ENCODE results near the gene CHRND. TPM values are rescaled to one million over a fixed set of nuclear protein-coding genes. Genes with fewer than 3 reads are reported as not detected.

Gene CHRND
- total and polyA plus RNA-seq, 2 experiments from 2014 or later = 0.10 to 0.11 TPM

DNA sequence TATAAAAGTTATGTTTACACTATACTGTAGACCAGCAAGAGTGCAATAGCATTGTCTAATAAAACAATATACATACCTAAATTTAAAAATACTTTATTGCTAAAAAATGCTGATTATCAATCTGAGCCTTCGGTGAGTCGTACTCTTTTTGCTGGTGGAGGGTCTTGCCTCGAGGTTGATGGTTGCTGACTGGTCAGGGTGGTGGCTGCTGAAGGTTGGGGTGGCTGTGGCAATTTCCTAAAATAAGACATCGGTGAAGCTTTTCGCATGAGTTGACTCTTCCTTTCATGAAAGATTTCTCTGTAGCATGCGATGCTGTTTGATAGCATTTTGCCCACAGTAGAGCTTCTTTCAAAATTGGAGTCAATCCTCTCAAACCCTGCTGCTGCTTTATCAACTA lies 22.0 kb downstream of the CHRND start:
- H3F3A ChIP-seq (replicated peaks; ENCODE audit: low read depth) = peaks cover 8% of the 10 kb centered on the region
- H3K36me3 Mint-ChIP-seq (ENCODE audit: low read depth) = peaks cover 44% of the 10 kb centered on the region
- H3K4me1 Mint-ChIP-seq = peaks cover 15% of the 10 kb centered on the region
- H3K27ac ChIP-seq (ENCODE audit: low read depth) = no peak overlapping the region
- H3K9me2 ChIP-seq (ENCODE audit: insufficient read depth) = no peaks in the 10 kb centered on the region
- TF ChIP-seq, protein P1, sequence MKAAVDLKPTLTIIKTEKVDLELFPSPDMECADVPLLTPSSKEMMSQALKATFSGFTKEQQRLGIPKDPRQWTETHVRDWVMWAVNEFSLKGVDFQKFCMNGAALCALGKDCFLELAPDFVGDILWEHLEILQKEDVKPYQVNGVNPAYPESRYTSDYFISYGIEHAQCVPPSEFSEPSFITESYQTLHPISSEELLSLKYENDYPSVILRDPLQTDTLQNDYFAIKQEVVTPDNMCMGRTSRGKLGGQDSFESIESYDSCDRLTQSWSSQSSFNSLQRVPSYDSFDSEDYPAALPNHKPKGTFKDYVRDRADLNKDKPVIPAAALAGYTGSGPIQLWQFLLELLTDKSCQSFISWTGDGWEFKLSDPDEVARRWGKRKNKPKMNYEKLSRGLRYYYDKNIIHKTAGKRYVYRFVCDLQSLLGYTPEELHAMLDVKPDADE (IDR thresholded peaks at IDR 0.05) = no peak
- no peak for TF ChIP-seq EZH2phosphoT487 (IDR thresholded peaks at IDR 0.05; ENCODE audit: unreplicated experiment)
- peaks cover 58% of the 10 kb centered on the region for H3K79me2 ChIP-seq (replicated peaks; ENCODE audit: insufficient read depth)
- H3K27me3 Mint-ChIP-seq (ENCODE audit: insufficient read depth, low read depth, poor library complexity) = peaks cover 11% of the 10 kb centered on the region
- H3K4me2 ChIP-seq = no peak overlapping the region
- H3K27me3 ChIP-seq (ENCODE audit: insufficient read depth) = no peaks in the 10 kb centered on the region
- no peak for ATAC-seq
- H3K9me3 Mint-ChIP-seq = peaks cover 15% of the 10 kb centered on the region; the same call in 2 of the 3 replicates
- H3K4me3 ChIP-seq = no peak overlapping the region
- peaks cover 14% of the 10 kb centered on the region for H3K36me3 ChIP-seq (ENCODE audit: insufficient read depth)
- no peak overlapping the region for H3K4me3 Mint-ChIP-seq
- H3K4me1 ChIP-seq (ENCODE audit: insufficient read depth) = peaks cover 12% of the 10 kb centered on the region
- H2AFZ ChIP-seq = no peak overlapping the region
- H3K27ac Mint-ChIP-seq = no peak overlapping the region
- DNase-seq (ENCODE audit: low spot score) = no peak
- H4K20me1 ChIP-seq (replicated peaks; ENCODE audit: insufficient read depth) = 0 out of 2 replicates have a peak, but pooled peaks cover 6% of the 10 kb centered on the region

DNA sequence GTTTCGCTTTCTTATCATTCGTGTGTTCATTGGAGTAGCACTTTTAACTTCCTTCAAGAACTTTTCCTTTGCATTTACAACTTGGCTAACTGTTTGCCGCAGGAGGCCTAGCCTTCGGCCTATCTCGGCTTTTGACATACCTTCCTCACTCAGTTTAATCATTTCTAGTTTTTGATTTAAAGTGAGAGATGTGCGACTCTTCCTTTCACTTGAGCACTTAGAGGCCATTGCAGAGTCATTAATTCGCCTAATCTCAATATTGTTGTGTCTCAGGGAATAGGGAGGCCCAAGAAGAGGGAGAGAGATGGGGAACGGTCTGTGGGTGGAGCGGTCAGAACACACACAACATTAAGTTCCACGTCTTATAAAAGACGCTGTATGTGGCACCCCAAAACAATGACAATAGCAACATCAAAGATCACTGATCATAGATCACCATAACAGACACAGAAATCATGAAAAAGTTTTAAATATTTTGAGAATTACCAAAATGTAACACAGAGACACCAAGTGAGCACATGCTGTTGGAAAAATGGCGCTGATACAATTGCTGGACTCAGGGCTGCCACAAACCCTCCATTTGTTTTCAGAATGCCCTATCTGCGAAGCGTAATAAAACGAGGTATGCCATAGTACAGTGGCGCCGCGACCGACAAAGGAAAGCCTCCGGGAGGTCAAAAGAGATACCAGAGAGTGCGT lies 23.8 kb downstream of the CHRND start:
- Mint-ChIP-seq H3K4me1 (peaks cover 15% of the 10 kb centered on the region), H3K27ac (peak overlapping the region; percentile 99), H3K9me3 (peaks cover 15% of the 10 kb centered on the region; the same call in 2 of the 3 replicates), H3K4me3 (peak overlapping the region; percentile 99), H3K27me3 (ENCODE audit: insufficient read depth, low read depth, poor library complexity) (peaks cover 6% of the 10 kb centered on the region), H3K36me3 (ENCODE audit: low read depth) (peaks cover 54% of the 10 kb centered on the region)
- Histone ChIP-seq H3K36me3 (ENCODE audit: insufficient read depth) (peaks cover 14% of the 10 kb centered on the region), H3K27ac (ENCODE audit: low read depth) (peak overlapping the region; percentile 98), H4K20me1 (replicated peaks; ENCODE audit: insufficient read depth) (peaks cover 21% of the 10 kb centered on the region), H3K79me2 (replicated peaks; ENCODE audit: insufficient read depth) (peaks cover 76% of the 10 kb centered on the region), H3K4me3 (peak overlapping the region; percentile 96), H3K27me3 (ENCODE audit: insufficient read depth) (no peaks in the 10 kb centered on the region), H2AFZ (peak overlapping the region; percentile 91), H3K9me2 (ENCODE audit: insufficient read depth) (no peaks in the 10 kb centered on the region), H3K4me1 (ENCODE audit: insufficient read depth) (peaks cover 12% of the 10 kb centered on the region), H3F3A (replicated peaks; ENCODE audit: low read depth) (peaks cover 8% of the 10 kb centered on the region), H3K4me2 (peak overlapping the region; percentile 96)
- no peak for DNase-seq (ENCODE audit: low spot score)
- ATAC-seq = no peak; the same call in 2 of the 3 replicates
- TF ChIP-seq NANOG (IDR thresholded peaks at IDR 0.05; ENCODE audit: borderline replicate concordance) (no peak), ZNF114 (CRISPR knock-in tag; IDR thresholded peaks at IDR 0.05) (no peak), CREB1 (CRISPR knock-in tag; IDR thresholded peaks at IDR 0.05; ENCODE audit: low read depth) (no peak), STAT1 (IDR thresholded peaks at IDR 0.05; ENCODE audit: unreplicated experiment) (no peak), JUNB (IDR thresholded peaks at IDR 0.05; ENCODE audit: unreplicated experiment) (no peak), ZNF331 (CRISPR knock-in tag; IDR thresholded peaks at IDR 0.05; ENCODE audit: low read depth) (no peak), EZH2 (IDR thresholded peaks at IDR 0.05; ENCODE audit: low read depth, unreplicated experiment) (no peak)
- TF ChIP-seq, protein P2, sequence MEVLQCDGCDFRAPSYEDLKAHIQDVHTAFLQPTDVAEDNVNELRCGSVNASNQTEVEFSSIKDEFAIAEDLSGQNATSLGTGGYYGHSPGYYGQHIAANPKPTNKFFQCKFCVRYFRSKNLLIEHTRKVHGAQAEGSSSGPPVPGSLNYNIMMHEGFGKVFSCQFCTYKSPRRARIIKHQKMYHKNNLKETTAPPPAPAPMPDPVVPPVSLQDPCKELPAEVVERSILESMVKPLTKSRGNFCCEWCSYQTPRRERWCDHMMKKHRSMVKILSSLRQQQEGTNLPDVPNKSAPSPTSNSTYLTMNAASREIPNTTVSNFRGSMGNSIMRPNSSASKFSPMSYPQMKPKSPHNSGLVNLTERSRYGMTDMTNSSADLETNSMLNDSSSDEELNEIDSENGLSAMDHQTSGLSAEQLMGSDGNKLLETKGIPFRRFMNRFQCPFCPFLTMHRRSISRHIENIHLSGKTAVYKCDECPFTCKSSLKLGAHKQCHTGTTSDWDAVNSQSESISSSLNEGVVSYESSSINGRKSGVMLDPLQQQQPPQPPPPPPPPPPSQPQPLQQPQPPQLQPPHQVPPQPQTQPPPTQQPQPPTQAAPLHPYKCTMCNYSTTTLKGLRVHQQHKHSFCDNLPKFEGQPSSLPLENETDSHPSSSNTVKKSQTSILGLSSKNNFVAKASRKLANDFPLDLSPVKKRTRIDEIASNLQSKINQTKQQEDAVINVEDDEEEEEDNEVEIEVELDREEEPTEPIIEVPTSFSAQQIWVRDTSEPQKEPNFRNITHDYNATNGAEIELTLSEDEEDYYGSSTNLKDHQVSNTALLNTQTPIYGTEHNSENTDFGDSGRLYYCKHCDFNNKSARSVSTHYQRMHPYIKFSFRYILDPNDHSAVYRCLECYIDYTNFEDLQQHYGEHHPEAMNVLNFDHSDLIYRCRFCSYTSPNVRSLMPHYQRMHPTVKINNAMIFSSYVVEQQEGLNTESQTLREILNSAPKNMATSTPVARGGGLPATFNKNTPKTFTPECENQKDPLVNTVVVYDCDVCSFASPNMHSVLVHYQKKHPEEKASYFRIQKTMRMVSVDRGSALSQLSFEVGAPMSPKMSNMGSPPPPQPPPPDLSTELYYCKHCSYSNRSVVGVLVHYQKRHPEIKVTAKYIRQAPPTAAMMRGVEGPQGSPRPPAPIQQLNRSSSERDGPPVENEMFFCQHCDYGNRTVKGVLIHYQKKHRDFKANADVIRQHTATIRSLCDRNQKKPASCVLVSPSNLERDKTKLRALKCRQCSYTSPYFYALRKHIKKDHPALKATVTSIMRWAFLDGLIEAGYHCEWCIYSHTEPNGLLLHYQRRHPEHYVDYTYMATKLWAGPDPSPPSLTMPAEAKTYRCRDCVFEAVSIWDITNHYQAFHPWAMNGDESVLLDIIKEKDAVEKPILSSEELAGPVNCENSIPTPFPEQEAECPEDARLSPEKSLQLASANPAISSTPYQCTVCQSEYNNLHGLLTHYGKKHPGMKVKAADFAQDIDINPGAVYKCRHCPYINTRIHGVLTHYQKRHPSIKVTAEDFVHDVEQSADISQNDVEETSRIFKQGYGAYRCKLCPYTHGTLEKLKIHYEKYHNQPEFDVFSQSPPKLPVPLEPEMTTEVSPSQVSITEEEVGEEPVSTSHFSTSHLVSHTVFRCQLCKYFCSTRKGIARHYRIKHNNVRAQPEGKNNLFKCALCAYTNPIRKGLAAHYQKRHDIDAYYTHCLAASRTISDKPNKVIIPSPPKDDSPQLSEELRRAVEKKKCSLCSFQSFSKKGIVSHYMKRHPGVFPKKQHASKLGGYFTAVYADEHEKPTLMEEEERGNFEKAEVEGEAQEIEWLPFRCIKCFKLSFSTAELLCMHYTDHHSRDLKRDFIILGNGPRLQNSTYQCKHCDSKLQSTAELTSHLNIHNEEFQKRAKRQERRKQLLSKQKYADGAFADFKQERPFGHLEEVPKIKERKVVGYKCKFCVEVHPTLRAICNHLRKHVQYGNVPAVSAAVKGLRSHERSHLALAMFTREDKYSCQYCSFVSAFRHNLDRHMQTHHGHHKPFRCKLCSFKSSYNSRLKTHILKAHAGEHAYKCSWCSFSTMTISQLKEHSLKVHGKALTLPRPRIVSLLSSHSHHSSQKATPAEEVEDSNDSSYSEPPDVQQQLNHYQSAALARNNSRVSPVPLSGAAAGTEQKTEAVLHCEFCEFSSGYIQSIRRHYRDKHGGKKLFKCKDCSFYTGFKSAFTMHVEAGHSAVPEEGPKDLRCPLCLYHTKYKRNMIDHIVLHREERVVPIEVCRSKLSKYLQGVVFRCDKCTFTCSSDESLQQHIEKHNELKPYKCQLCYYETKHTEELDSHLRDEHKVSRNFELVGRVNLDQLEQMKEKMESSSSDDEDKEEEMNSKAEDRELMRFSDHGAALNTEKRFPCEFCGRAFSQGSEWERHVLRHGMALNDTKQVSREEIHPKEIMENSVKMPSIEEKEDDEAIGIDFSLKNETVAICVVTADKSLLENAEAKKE (CRISPR knock-in tag; IDR thresholded peaks at IDR 0.05) = no peak
- TF ChIP-seq, protein P3, sequence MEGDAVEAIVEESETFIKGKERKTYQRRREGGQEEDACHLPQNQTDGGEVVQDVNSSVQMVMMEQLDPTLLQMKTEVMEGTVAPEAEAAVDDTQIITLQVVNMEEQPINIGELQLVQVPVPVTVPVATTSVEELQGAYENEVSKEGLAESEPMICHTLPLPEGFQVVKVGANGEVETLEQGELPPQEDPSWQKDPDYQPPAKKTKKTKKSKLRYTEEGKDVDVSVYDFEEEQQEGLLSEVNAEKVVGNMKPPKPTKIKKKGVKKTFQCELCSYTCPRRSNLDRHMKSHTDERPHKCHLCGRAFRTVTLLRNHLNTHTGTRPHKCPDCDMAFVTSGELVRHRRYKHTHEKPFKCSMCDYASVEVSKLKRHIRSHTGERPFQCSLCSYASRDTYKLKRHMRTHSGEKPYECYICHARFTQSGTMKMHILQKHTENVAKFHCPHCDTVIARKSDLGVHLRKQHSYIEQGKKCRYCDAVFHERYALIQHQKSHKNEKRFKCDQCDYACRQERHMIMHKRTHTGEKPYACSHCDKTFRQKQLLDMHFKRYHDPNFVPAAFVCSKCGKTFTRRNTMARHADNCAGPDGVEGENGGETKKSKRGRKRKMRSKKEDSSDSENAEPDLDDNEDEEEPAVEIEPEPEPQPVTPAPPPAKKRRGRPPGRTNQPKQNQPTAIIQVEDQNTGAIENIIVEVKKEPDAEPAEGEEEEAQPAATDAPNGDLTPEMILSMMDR (conservative IDR thresholded peaks at IDR 0.05; ENCODE audit: low read depth in 2 of 2) = no peak
- TF ChIP-seq, protein P1 (IDR thresholded peaks at IDR 0.05) = no peak

All from GM23338 (cell line).